GM19193 (cell line): ENCODE results near the gene SLC7A4.

Experiments used
- POLR2A ChIP-seq: IDR thresholded peaks from 4 replicates; pipeline ENCODE4 v1.6.1; 2011; ENCODE audit not compliant: insufficient read depth, insufficient read length; ENCODE audit errors: extremely low read depth

The SLC7A4 gene

GRCh38 chr22:21014202-21014725 lies 18.1 kb downstream of the SLC7A4 start:
- no peak for TF ChIP-seq POLR2A

- no peak for TF ChIP-seq POLR2A
Observed at GRCh38 chr22:21013657-21014201, 18.6 kb downstream of the SLC7A4 start.

- TF ChIP-seq POLR2A = no peak
Observed at GRCh38 chr22:21012446-21013407, 19.6 kb downstream of the SLC7A4 start.

GRCh38 chr22:21010426-21011113 lies 21.8 kb downstream of the SLC7A4 start:
- TF ChIP-seq POLR2A = no peak

GRCh38 chr22:21009638-21010425 lies 22.5 kb downstream of the SLC7A4 start:
- TF ChIP-seq POLR2A = no peak

- TF ChIP-seq POLR2A = no peak
Observed at GRCh38 chr22:21003782-21004181, 28.6 kb downstream of the SLC7A4 start.

- TF ChIP-seq POLR2A = peak; percentile 98
Observed at GRCh38 chr22:21001601-21002325, 30.6 kb downstream of the SLC7A4 start, which contains the start of gene THAP7. TSS of gene THAP7 (minus strand) at chr22:21002118. CDS start at chr22:21001911, 207 bp downstream.

GRCh38 chr22:21000987-21001600 lies 31.3 kb downstream of the SLC7A4 start:
- no peak for TF ChIP-seq POLR2A

- TF ChIP-seq POLR2A = peak; percentile 35
Observed at GRCh38 chr22:21000207-21000986, 32.0 kb downstream of the SLC7A4 start.

GRCh38 chr22:20999350-21000206 lies 32.8 kb downstream of the SLC7A4 start:
- TF ChIP-seq POLR2A = no peak

- peak; percentile 8 for TF ChIP-seq POLR2A
Observed at GRCh38 chr22:20998411-20999336, 33.7 kb downstream of the SLC7A4 start.
